Measurements from ENCODE around the gene TPD52L1.

GRCh38 chr6:125301435-125302391, 148.1 kb downstream of the TPD52L1 start, which contains the start of gene HDDC2:
- no peak for TF ChIP-seq ZC3H10 (CRISPR knock-in tag; IDR thresholded peaks at IDR 0.05)
- TF ChIP-seq PATZ1 (CRISPR knock-in tag; IDR thresholded peaks at IDR 0.05; ENCODE audit: borderline replicate concordance) = no peak
- no peak for TF ChIP-seq CREB5 (CRISPR knock-in tag; IDR thresholded peaks at IDR 0.05; ENCODE audit: low read depth)
- TF ChIP-seq PPARA (CRISPR knock-in tag; IDR thresholded peaks at IDR 0.05; ENCODE audit: borderline replicate concordance) = no peak
- no peak for TF ChIP-seq TCF4 (CRISPR knock-in tag; IDR thresholded peaks at IDR 0.05; ENCODE audit: borderline replicate concordance)
- no peak for TF ChIP-seq ZNF8 (CRISPR knock-in tag; IDR thresholded peaks at IDR 0.05)
- no peak for TF ChIP-seq CSDC2 (CRISPR knock-in tag; IDR thresholded peaks at IDR 0.05)
- TF ChIP-seq BACH2 (CRISPR knock-in tag; IDR thresholded peaks at IDR 0.05; ENCODE audit: borderline replicate concordance) = no peak
- no peak for TF ChIP-seq RARB (CRISPR knock-in tag; IDR thresholded peaks at IDR 0.05)
- TF ChIP-seq ZFP30 (CRISPR knock-in tag; IDR thresholded peaks at IDR 0.05) = no peak

Data from SK-N-SH treated with all-trans-retinoic acid at 6 μM for 48 hours (cell line).